Prostate gland (tissue), 2 donors: ENCODE results near the gene TMEM150C.

ENCODE experiments used
- CTCF ChIP-seq, 4 experiments: fragments of 200-600 bp in 2 of 4; fragments of 450-650 bp in 2 of 4; sonication (generic) in 2 of 4; IDR thresholded peaks; 1 replicate in 3 of 4; 2 replicates in 1 of 4; pipeline ENCODE4 v1.5.1; 2016 to 2019; ENCODE audit warnings: antibody characterized with exemption in 4 of 4, mild to moderate bottlenecking in 2 of 4, moderate library complexity in 2 of 4
- POLR2A ChIP-seq: fragments of 450-650 bp; IDR thresholded peaks from one replicate; pipeline ENCODE4 v1.6.1; 2016; ENCODE audit warnings: antibody characterized with exemption, mild to moderate bottlenecking
- POLR2AphosphoS5 ChIP-seq: sonication (generic); formaldehyde crosslinking; IDR thresholded peaks from one replicate; pipeline ENCODE4 v1.6.1; 2017; ENCODE audit warnings: antibody characterized with exemption

GRCh38 chr4:82577451-82577850 lies 15.7 kb upstream of the TMEM150C start:
- TF ChIP-seq CTCF (IDR thresholded peaks at IDR 0.05) (no peak), POLR2AphosphoS5 (no peak), POLR2A (no peak)
